ENCODE data around the gene CUX1.

CUX1 gene

GRCh38 chr7:102282465-102283362, 465.3 kb downstream of the CUX1 start:
- no peak for DNase-seq

- no peak for DNase-seq
These were observed 466.2 kb downstream of the CUX1 start for GRCh38 chr7:102283477-102284189.

GRCh38 chr7:102284399-102284798, 467.0 kb downstream of the CUX1 start:
- no peak for DNase-seq

- peak; percentile 55 to 61 for DNase-seq
These were observed 467.6 kb downstream of the CUX1 start for GRCh38 chr7:102284891-102285539.

GRCh38 chr7:102285540-102286236, 468.3 kb downstream of the CUX1 start:
- no peak for DNase-seq

DNA sequence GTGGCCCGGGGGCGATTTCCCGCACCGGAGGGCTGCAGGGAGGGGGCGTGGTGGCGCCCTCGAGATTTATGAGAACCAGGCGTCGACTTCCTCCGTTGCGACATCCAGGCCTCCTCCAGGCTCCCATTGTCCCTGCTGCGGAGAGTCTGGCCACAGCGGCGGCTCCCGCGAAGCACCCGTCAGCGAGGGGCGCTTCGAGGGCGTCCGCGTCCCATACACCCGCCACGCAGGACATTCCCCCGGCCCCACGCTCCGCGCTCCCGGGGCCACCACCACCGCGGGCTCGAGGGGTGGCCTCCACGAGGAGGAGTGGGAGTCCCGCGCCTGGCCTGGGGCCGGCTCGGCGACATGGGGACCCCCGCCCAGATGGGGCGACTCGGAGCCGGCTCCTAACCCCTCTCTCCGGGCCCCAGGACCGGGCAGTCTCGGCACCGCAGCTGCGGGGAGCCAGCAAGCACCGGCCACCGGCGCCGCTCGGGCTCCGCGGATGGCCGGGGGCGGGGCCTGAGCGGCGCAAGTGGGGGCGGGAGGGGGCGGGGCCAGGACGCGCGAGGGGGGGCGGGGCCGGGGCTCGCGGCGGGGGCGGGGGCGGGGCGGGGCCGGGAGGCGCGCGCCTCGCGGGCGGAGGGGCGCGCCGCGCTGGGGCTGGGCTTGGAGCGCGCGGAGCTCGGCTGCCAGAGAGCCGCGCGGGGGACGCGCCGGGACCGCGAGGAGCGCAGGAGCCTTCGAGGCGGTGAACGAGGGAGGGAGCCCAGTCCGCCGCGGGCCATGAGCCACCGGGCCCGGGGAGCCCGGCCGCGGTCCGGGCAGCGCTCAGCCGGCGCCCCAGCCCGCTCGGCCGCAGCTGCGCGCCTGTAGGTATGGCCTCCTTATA, 469.0 kb downstream of the CUX1 start, which contains the start of gene SH2B2:
Gene SH2B2, plus strand, starts transcription at position 632 of the 874 bp plus-strand sequence. CDS start 13,683 bp downstream, outside the sequence.
- peak; percentile 66 to 67 for DNase-seq

DNA sequence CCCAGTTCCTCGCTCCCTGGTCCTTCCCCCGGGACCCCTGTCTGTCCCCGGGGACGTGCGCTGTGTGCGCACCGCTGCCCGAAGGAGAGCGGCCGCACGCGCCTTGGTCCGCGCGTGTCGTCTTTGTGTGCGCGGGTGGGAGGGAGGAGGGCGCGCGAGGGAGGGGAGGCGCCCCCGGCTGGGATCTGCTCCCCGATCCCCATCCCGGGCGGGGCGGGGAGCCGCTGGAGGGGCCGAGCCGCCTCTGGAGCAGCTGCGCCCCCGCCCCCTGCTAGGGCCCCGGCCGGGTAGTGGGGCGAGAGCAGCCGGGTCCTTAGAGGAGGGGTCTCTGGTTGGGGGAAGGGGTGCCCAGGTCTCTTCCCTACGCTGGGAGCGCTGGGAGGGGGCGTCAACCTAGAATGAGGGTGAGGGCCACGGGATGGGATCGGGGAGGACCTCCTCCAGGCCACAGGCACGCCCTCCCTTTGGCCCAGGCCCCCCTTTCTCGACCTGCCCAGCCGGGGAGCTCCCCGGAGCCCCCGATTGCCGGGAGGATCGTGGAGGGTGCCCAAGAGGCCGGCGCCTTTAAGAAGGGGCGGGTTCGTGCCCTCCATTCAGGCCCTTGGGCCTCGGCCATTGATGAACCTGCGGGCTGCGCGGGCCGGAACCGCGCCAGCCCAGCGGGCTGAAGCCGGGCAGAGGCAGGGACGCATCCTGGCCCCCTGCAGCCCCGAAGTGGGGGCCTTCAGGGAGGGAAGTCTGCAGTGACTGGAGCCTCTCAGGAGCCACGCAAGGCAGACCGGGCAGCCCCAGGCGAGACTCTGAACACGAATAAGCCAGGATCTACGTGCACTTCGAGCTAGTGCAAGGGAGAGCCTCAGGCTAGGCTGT, 469.9 kb downstream of the CUX1 start:
- DNase-seq = peak; percentile 10

GRCh38 chr7:102287981-102288278, 470.5 kb downstream of the CUX1 start:
- no peak for DNase-seq

GRCh38 chr7:102288285-102288930, 471.0 kb downstream of the CUX1 start:
- DNase-seq = peak in 1 of 2 experiments; percentile 13

GRCh38 chr7:102289057-102289456, 471.6 kb downstream of the CUX1 start:
- DNase-seq = no peak

DNA sequence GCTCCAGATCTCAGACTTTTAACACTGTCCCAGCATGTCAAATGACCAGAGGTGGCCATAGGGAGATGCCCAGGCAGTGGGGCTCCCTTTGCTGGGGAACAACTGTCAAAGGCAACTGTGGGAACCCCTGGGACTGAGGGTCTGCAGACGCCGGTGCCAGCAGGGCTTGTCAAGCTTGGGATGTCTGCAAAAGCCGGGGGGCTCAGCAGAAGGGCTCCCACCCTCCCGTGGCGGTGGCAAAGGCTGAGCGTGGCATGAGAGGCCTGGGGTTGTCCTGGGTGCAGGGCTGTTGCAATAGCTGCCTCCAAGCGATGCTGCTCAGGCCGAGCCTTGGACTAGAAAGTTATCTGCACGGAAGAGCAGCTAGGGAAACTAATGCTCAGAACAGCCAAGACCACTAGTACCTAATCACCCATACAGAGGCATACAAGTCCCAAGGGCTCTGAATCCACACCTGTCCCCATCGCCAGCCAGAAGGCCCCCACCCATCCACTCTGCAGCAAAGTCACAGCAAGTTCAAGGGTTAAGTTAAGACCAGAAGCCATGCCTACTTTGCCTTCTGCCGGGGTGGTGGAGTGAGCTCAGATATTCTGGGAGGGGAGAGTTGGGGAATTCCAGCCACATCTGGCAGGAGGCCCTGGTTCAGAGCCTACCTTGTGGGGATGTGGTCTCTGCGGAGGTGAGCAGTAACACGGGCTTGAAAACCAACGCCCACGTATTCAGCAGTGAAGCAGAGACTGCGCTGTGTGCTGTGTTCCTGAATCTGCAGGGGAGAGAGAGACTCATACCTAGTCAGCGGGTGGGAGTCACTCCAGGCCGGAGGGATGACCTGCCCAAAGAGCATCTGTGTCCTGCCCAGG, 473.9 kb downstream of the CUX1 start:
- no peak for DNase-seq

- no peak for DNase-seq
These were observed 474.5 kb downstream of the CUX1 start for GRCh38 chr7:102291916-102292267.

- no peak for DNase-seq
These were observed 475.7 kb downstream of the CUX1 start for GRCh38 chr7:102292813-102293798.

- no peak for DNase-seq
These were observed 477.2 kb downstream of the CUX1 start for GRCh38 chr7:102294589-102294988.

DNA sequence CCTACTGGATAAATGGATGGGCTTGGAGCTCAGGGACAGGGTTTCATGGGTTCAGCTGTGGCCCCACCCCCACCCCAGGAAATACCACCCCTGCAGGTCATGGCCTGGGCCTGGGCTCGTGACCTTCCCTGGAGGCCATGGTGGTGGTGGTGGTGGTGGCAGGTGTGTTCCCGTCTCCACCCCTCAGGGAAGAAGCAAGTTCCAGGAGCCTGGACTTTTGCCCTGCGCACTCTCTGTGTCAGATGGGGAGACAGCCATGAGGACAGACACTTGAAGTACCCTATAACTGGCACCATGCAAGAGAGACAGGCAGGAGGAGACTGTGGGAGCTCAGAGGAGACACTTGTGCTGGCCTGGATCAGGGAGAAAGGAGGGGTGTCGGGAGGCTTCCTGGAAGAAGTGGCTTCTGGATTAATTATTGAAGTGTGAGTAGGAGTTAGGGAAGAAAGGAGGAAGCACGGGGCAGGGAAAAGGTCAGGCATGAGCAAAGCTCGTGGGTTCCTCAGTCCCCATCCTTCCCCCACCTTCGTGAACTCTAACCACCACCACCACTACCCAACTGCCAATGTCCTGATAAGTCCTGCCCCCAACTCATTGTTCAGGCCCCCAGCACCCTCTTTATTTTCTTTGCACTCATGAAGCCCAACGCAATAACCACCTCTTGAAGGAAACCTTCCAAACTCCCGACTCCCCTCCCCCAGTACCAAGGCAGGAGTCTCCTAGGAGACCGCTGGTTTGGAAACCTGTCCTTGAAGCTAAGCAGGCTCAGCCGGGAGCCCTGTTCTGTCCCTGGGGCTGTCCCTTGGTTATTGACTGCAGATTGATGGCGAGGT, 478.1 kb downstream of the CUX1 start:
- no peak for DNase-seq

GRCh38 chr7:102296179-102296438, 478.7 kb downstream of the CUX1 start:
- no peak for DNase-seq

GRCh38 chr7:102296514-102296913, 479.1 kb downstream of the CUX1 start:
- DNase-seq = no peak

Measured in AML-193 (cell line).